Measurements from ENCODE around the gene NSUN4.

NSUN4 gene

DNA sequence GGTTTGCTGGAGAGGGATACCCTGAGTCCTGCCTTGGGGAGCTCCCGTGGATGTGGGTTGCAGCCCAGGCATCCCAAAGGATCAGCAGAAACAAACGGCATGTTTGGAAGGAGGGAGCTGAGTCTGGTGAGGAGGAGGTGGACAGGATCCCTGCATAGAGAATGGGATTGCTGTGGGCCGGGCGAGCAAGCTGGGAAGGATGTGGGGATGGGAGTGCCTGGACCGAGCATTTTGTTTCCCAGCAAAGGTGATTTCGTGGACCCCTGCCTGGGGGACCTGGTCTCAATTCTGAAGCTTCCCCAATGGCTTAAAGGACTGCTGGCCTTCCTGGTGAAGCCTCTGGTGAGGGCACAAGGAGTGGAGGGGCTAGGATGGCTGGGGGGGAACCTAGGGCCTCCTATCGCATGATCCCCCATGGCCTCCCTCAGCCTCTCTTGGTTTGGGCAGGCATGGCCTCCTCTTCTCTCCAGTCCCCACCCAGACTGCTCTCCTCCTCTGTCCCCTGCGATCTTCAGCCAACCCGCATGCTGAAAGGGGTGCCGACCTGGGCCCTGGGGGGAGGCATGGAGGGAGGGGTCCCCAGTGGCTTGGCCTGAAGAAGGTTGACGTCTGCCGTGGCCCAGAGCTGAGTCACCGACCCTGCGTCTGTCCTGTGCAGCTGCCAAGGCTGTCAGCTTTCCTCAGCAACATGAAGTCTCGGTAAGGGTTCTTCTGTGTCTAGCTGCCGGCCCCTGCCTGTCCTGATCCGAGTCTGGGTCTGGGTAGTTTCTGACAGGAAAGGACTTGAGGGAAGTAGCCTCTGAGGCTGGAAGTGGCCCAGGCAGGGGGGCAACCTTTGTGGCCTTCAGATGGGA, 69.8 kb downstream of the NSUN4 start:
- no peak overlapping the region for H3K27ac ChIP-seq (ENCODE audit: low read length)
- H3K4me3 ChIP-seq (ENCODE audit: low read depth in 1 of 2, low read length in 2 of 2) = no peak overlapping the region
- peaks cover 0 to 5% of the 10 kb centered on the region in 2 donors for H3K36me3 ChIP-seq (ENCODE audit: control insufficient read depth in 1 of 2, insufficient read depth in 2 of 2, low read length in 2 of 2)
- H3K4me1 ChIP-seq (ENCODE audit: control insufficient read depth in 1 of 2, insufficient read depth in 2 of 2, low read length in 2 of 2) = peaks cover 0 to 13% of the 10 kb centered on the region in 2 donors
- no peaks in the 10 kb centered on the region for H3K9me3 ChIP-seq (ENCODE audit: control insufficient read depth in 1 of 2, low read length in 2 of 2)
- no peaks in the 10 kb centered on the region for H3K27me3 ChIP-seq (ENCODE audit: low read depth, low read length)

- H3K27me3 ChIP-seq (ENCODE audit: low read depth, low read length) = no peaks in the 10 kb centered on the region
- H3K4me1 ChIP-seq (ENCODE audit: control insufficient read depth in 1 of 2, insufficient read depth in 2 of 2, low read length in 2 of 2) = peaks cover 0 to 8% of the 10 kb centered on the region in 2 donors
- peaks cover 0 to 5% of the 10 kb centered on the region in 2 donors for H3K36me3 ChIP-seq (ENCODE audit: control insufficient read depth in 1 of 2, insufficient read depth in 2 of 2, low read length in 2 of 2)
- H3K9me3 ChIP-seq (ENCODE audit: control insufficient read depth in 1 of 2, low read length in 2 of 2) = no peaks in the 10 kb centered on the region
- no peak overlapping the region for H3K27ac ChIP-seq (ENCODE audit: low read length)
- H3K4me3 ChIP-seq (ENCODE audit: low read depth in 1 of 2, low read length in 2 of 2) = no peak overlapping the region
These were observed 70.4 kb downstream of the NSUN4 start for GRCh38 chr1:46411010-46411405.
